ENCODE measurements around the gene VSIG10.
"Not testable (repeated sequence)": the region's sequence is repeated elsewhere in the genome, so short reads cannot be mapped to it uniquely, and the experiment has no call there.

The VSIG10 gene

GRCh38 chr12:118103601-118104382 lies at the start of gene VSIG10:
Gene VSIG10 (minus strand): TSS chr12:118104011. CDS start chr12:118103671, 340 bp downstream.
- peak; percentile 90 for DNase-seq (ENCODE audit: low spot score)

GRCh38 chr12:118151755-118152154 lies 47.9 kb upstream of the VSIG10 start:
- DNase-seq (ENCODE audit: low spot score) = no peak

- no peak for DNase-seq (ENCODE audit: low spot score)
Observed at GRCh38 chr12:118150625-118151024, 46.8 kb upstream of the VSIG10 start.

- no peak for DNase-seq (ENCODE audit: low spot score)
Observed at GRCh38 chr12:118148287-118148686, 44.5 kb upstream of the VSIG10 start.

DNA sequence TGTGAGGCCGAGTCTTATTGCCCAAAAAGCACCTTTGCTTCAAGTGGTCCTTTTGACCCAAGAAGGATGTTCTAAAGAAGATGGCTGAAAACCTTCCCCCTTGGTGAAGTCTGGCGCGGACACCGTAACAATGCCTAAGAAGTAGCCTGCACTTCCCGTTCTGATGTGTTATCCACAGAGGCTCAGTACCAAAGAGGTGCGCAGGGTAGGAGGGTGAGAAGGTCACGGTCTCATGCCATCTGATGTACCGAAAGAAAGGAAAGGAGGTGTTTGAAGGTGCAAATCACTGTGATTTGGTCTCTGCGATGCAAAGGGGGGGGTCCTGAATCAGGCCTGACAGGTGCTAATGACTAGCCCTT lies 42.0 kb upstream of the VSIG10 start:
- DNase-seq (ENCODE audit: low spot score) = no peak

DNA sequence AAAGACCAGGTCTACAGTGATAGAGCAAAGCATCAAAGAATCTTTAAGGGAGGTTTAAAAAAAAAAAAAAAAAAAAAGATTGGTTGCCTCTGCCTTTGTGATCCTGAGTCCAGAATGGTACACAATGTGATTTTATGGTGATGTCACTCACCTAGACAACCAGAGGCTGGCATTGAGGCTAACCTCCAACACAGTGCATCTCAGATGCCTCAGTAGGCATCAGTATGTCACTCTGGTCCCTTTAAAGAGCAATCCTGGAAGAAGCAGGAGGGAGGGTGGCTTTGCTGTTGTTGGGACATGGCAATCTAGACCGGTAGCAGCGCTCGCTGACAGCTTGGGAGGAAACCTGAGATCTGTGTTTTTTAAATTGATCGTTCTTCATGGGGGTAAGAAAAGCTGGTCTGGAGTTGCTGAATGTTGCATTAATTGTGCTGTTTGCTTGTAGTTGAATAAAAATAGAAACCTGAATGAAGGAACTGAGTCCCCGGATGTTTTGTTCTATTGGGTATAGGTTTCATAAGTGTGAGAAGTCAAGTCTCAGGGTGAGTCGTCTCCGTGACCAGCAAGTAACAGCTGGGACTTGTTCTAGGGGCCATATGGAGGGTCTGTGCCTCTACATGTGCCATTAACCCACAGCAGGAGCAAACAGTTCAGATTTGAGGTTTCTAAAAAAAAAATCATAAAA lies 41.4 kb upstream of the VSIG10 start:
- DNase-seq (ENCODE audit: low spot score) = no peak

DNA sequence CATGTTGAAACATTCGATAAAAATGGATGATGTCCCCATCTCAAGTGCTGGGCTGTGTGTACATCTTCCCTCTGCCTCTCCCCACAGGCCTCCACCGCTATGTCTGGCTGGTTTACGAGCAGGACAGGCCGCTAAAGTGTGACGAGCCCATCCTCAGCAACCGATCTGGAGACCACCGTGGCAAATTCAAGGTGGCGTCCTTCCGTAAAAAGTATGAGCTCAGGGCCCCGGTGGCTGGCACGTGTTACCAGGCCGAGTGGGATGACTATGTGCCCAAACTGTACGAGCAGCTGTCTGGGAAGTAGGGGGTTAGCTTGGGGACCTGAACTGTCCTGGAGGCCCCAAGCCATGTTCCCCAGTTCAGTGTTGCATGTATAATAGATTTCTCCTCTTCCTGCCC lies 40.7 kb upstream of the VSIG10 start:
- no peak for DNase-seq (ENCODE audit: low spot score)

DNA sequence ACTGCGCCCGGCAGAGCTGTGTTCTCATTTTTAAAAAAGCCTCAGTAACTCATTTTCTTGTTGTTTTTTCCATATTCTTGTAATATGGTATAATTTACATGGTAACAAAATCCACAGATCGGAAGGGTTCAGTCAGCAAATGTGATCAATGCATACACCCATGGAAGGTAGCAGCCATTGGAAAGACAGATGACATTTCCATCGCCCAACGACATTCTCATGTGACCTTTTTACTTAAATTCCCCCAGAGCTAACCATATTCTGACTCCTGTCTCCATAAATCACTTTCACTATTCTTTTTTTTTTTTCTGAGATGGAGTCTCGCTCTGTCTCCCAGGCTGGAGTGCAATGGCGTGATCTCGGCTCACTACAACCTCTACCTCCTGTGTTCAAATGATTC lies 37.0 kb upstream of the VSIG10 start:
- no peak for DNase-seq (ENCODE audit: low spot score)

DNA sequence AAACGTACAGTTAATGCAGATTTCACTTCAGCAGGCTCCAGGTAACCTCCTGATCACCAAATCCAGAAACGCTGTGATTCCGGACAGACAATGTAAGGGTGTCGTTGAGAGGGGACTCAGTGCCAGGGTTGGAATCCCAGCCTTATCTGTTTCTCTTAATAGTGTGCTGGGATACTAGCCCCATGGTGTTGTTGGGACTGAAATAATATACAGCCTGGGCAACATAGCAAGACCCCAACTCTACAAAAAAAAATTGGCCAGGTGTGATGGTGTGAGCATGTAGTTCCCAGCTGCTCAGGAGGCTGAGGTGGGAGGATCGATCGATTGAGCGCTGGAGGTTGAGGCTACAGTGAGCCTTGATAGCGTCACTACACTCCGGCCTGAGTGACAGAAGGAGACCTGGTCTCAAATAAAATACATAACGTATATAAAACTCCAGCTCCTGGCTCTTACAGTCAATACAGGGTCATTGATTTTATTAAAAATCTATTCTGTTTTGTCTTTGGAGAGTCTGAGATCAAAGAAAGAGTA lies 33.4 kb upstream of the VSIG10 start:
- DNase-seq (ENCODE audit: low spot score) = no peak

GRCh38 chr12:118136559-118137003 lies 32.8 kb upstream of the VSIG10 start:
- peak; percentile 61 for DNase-seq (ENCODE audit: low spot score)

GRCh38 chr12:118135788-118136558 lies 32.2 kb upstream of the VSIG10 start, which contains the start of gene PEBP1:
Gene PEBP1 (plus strand): TSS chr12:118136124. CDS start chr12:118136210, 86 bp downstream.
- DNase-seq (ENCODE audit: low spot score) = peak; percentile 99

- DNase-seq (ENCODE audit: low spot score) = not testable (repeated sequence)
Observed at GRCh38 chr12:118129436-118129835, 25.6 kb upstream of the VSIG10 start.

- DNase-seq (ENCODE audit: low spot score) = no peak
Observed at GRCh38 chr12:118127867-118128266, 24.1 kb upstream of the VSIG10 start.

- DNase-seq (ENCODE audit: low spot score) = no peak
Observed at GRCh38 chr12:118126119-118126757, 22.4 kb upstream of the VSIG10 start.

- DNase-seq (ENCODE audit: low spot score) = no peak
Observed at GRCh38 chr12:118125743-118126118, 21.9 kb upstream of the VSIG10 start.

- DNase-seq (ENCODE audit: low spot score) = no peak
Observed at GRCh38 chr12:118124333-118124874, 20.6 kb upstream of the VSIG10 start.

- no peak for DNase-seq (ENCODE audit: low spot score)
Observed at GRCh38 chr12:118122264-118122663, 18.5 kb upstream of the VSIG10 start.

DNA sequence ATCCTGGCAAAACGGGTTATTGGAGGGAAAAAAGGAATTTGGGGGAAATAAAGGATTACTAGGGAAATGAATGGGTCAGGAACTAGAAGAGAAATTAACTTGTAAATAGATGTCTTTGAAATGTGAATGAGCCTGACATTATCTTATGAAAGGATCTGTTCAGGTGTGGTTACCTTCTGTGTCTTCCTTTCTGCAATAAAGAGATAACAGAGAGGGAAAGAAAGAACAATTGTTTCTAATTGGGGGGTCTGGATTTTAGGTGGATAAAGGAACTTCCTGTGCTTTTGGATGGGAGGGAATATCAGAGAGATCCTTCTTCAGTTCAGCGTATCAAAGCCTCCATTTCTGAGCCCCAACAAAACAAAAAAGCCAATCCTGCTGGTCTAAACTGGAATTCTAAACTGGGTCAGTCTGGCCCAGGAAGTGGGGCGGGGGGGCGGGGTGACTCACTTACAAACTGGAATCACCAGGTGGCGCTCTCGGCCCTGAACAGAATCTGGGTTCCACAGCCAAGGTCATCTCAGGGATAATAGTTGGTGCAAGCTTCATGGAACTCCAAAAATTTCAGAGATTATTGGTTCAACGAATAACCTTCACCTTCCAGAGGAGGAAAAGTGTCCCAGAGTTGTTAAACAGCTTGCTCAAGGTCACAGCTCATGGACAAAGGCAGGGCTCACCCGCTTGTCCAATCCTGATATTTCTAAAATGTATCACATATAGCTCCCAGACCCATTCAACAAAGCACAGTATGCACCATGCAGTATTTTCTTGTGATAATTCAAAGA lies 17.0 kb upstream of the VSIG10 start:
- DNase-seq (ENCODE audit: low spot score) = peak; percentile 85

- DNase-seq (ENCODE audit: low spot score) = no peak
Observed at GRCh38 chr12:118119449-118119879, 15.7 kb upstream of the VSIG10 start.

DNA sequence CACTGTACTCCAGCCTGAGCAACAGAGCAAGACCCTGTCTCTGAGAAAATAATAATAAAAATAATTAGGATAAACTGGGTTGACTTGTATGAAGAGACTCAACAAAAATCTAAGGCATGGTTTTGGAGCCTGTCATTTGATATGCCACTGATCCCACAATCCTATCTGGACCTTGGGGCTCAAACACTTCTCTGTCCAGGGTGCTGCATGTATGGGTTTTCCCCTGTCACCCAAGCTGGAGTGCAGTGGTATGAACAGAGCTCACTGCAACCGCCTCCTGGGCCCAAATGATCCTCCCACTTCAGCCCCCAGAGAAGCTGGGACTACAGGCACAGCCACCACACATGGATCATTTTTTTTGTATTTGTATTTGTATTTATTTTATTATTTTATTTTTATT lies 5.3 kb upstream of the VSIG10 start:
- no peak for DNase-seq (ENCODE audit: low spot score)

GRCh38 chr12:118107694-118108093 lies 3.9 kb upstream of the VSIG10 start:
- no peak for DNase-seq (ENCODE audit: low spot score)

All from D341Med (cell line).